GM19351 (cell line): Measurements from ENCODE around the gene HDAC10.

Source experiments
- ATAC-seq: cut with Tn5 transposase; IDR thresholded peaks from one replicate; pipeline ENCODE4 v1.9.1; 2021; ENCODE audit warnings: mild to moderate bottlenecking, moderate library complexity; ENCODE audit not compliant: unreplicated experiment

HDAC10 gene

DNA sequence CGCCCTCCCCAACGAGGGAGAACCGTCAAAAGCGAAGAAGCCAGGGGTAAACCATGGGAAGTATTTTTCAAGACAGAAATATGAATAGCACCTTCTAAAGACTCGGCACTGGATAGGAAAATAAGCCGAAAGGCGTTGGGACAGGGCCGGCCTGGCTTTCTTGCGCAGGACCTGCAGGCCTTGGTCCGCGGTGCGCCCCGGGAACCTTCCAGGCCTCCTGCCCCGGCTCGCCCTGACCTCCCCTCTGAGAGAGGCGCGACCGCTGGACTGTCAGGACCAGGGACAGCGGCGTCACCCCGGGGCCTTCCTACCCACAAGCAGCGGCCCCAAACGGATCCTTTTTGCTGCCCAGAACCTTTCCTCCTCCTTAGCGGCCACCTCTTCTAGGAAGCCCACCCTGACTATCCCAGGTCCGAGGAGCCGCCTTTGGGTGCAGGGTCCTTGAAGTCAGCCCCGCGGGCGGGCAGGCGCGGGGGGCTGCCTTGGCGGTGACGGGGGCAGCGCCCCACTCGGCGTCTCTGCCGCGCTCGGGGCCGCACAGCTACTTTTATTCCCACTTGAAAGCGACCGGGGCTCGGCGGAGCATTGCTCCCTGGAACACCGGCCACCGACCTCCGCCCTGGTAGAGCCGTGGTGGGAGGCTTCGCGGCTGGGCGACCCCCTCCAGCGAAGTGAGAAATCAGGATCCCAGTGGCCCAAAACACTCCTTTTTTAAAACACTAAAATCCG, 19.8 kb upstream of the HDAC10 start:
- no peak for ATAC-seq

DNA sequence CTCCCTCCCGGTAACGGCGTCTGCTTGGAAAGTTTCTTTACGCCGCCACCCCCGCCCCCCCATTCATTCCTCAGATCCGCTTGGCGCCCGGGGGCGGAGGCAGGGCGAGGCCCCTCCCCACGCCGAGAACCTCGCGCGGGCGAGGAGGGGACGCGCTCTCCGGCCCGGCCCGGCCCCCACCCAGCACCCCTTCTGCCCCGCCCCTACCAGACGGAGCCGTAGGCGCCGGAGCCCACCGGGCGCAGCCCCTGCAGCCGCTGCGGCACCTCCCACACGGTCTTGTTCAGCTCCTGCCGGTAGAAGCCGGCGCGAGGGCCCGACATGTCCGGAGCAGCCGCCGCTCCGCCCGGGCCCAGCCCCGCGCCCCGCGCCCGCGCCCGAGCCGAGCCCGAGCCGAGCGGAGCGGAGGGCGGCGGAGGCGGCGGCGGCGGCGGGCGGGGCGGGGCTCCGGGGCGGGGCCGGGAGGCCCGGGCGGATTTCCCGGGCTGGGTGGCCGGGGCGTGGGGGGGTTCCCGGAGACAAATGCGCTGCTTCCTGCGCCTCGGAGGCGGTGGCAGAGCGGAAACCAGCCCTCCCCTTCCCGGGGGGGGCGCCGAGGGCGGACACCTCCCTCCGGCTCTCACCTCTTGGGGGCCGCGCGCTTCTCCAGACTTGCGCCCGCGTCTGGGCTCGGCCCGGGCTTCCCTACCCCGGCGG, 19.1 kb upstream of the HDAC10 start, which contains the start of gene MAPK11:
TSS of gene MAPK11 (minus strand) at position 411 of the 696 bp plus-strand sequence. CDS start at position 323, 88 bp downstream.
- ATAC-seq, result no peak

DNA sequence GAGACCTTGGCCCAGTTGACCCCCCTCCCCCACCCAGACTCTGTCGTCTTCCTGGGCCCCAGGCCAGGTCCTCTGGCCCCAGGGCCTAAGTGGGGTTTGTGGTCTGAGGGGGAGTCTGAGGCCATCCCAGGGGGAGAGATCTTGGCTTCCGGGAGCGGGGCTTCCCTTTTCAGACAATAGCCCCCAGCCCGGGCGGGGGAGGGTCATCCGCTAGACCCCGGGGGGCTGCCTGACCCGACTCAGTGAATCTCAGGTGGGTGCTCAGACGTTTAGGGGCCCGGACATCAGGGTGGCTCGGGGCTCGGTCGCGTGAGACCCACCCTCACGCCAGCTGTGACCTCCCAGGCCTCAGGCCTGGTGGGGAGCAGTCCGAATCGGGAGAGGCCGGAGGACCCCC, 18.5 kb upstream of the HDAC10 start:
- no peak for ATAC-seq

DNA sequence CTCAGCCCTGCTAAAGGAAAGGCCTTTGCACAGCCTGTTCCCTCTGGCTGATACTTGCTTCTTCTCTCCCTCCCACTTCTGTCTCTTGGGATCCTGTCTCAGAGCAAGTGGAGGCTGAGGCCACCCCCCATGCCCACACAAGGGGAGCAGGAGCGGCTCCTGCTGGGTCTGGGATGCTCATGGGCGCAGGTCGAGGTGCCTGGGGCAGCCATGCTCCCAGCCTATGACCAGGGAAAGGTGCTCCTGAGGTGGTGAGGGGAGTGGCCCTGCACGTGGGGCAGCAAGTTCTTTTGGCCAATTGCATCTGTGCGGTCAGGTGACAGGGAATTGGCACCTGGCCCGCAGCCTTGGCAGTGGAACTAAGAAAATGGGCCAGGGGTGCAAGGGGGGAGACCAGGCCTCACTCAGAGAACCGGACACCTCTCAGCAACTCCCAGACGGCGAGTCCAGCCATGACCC, 17.6 kb upstream of the HDAC10 start:
- ATAC-seq, result no peak

DNA sequence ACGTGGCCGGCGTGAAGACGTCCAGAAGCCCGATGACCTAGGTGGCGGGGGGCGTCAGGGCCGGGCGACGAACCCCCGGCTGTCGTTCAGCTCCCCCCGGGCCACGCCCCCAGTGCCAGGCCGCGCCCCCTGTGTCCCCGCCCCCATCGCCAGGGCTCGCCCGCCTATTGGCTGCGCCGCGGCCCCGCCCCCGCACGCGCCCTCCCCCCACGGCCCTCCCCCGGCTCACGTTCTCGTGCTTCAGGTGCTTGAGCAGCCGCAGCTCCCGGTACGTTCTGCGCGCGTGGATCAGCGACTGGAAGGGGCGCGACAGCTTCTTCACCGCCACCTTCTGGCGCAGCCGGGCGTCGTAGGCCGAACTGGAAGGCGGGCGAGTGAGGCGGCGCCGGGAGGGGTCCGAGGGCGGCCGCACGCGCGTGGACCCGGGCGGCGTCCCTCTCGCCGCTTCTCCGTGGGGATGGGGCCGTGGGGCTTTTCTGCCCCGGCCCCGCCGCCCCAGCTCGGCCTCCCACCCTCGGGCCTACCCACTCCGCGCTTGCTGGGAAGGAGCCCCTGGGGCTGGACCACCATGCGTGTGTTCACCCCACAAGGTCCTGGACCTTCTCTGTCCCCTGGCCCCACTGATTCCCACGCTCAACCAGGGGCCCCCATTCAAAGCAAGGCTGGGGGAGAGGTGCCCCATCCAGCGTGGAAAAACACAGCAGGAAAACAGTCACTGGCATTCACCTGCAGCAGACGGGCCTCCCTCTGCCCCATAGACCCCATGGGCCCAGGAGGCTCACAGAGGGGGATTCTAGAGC, 16.7 kb upstream of the HDAC10 start:
- ATAC-seq, result no peak

DNA sequence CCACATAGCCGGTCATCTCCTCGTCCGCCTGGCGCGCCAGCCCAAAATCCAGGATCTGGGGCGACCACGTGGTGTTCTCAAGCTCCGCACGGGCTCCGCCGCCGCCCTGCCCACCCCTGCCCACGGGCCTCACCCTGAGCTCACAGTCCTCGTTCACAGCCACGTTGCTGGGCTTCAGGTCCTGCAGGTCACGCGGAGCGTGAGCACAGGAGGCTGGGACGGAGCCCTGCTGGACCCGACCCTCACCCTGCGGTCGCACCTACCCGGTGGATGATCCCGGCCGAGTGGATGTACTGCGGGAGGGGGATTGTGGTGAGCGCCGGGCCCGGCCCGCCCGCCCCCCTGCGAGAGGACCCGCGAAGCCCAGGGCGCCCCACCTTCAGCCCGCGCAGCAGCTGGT, 15.9 kb upstream of the HDAC10 start:
- ATAC-seq, result no peak

DNA sequence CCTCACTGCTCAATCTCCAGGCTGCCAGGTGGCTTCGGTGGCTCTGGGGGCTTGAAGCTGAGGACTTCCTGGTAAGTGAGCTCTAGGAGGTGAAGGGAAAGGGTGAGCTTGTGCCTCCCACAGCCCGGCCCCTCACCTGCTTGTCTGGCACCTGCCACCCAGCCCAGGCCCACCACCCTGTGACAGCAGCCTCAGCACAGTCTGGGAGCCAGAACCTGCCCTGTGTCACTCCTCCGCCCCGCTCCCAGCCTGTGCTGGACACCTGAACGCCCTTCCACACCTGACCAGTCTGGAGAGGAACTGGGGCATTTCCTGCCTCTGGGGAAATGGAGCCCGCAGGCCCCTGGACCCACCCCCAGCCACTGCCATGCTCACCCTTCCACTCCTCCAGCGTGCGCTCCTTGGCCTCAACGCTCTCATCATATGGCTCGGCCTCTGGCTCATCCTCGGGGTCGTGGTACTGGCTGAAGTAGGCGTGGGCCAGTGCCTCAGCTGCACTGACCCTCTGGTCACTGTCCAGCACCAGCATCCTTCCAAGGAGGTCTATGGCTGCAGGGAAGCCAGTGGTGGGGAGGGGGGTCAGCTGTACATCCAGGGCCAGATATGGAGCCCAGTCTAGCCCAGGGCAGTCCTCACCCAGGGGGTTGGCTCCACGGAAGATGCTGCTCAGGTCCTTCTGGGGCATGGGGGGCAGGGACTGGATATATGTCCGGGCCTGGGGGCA, 14.0 kb upstream of the HDAC10 start:
- no peak for ATAC-seq

DNA sequence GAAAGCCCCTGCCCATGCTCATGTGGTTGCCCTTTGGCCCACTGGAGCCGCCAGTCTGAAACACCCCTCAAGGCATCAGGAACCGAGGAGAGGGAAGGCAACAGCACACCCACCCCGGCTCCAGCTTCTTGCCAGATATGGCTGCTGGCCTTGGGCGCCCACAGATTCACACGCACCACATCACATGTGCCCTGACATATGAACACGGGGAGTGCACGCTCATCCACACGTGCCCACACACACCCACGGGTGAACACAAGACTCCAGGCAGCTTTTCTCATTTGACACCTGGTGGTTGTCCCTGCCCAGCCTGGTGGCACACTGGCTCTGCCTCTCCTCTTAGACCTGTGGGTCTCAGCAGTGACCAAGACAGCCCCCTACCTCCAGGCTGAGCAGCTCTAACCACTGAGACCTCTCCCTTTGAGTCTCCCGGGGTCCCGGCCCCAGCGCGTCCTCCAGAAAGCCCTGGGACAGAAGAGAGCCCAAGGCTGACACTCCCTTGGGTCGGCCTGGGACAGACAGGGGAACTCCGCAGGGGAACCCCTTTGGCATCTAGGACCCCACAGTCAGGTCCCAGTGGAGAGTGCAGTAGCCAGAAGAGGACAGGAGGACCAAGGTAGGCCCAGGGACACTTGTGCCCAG, 13.2 kb upstream of the HDAC10 start:
- ATAC-seq, result no peak

DNA sequence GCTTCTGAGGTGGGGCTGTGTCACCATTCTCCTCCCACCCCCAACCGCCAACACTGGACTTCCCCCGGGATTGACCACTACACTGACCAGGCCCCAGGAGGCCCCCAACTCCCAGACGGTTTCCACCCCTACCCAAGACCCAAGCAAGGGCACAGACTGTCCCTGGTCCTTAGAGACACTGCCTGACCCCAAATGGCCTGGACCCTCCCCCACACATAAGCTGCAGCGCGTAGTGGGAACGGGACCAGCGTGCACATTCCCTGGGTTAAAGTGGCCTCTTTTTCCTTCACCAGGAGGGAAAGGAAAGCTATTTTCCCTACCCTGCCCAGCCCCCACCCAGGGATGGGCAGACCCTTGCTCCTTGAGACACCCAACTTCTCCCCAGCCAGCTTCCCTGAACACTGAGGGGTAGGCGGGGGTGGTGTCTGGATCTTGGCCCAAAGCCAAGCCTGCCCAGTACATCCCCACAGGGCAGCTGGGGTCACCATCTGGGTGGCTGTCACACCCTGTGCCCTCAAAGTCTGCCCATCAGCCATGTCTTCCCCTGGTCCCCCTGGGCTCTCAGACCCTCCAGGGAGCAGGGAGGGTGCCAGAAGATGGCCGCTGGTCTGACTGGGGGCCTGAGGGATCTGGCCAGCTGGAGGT, 12.0 kb upstream of the HDAC10 start:
- ATAC-seq, result no peak

DNA sequence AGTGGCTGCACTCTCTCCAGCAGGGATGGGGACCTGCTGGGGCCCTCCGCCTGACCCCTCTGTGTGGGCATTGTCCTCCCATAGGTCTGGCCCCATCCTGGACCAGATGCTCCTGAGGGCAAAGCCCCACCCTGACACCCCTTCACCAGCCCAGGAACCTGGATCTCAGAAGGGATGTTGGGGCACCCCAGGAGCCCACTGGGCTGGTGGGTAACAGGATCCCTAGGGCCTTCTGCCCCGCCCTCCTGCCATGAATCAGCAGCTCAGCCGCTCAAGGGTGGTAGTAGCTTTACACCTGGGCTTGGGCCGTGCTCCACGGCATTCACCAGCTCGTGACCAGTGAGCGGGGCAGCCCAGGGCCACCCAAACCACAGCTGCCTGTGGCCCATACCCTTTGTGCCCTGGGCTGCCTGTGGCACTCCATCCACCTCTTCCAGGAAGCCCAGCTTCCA, 11.4 kb upstream of the HDAC10 start:
- ATAC-seq, result no peak

DNA sequence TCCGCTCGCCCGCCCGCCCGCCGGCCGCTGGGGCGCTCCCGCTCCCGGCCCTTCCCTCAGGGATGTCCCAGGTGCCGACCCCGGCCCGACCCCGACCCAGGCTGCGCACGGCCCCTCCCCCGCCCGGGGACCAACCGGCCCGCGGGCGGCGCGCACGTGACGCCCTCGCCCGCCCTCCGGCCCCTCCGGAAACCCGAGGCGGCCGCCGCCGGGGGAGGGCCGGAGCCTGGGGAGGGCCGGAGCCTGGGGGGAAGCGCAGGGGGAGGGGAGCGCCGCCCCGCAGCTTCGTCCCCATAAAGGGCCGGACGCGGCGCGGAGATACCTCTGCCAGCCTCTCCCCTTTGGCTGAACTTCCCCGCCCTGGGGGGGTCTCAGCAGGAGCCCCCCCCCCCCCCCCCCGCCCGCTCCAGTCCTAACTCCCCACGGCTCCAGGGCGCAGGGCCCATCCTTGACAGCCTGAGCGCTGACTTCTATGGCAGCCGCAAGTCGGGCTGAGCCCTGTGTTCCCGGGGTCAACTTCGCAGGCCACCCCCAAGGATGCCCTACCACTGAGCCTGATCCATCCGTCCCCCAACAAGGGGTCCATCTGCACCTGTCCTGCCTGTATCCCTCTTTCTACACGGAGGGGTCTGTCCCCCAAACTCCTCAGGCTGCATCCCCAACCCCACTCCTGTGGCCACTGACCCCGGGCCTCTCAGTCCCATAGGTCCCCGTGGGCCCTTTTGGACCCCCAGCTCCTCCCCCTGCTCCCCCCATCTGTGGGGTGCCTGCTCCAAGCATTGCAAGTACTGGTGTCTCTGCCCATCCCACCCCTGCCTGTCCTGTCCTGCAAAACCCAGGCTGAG, 10.8 kb upstream of the HDAC10 start, which contains the start of gene MAPK12:
TSS of gene MAPK12 (minus strand) at position 69 of the 845 bp plus-strand sequence. CDS start 174 bp downstream, outside the sequence.
- no peak for ATAC-seq

DNA sequence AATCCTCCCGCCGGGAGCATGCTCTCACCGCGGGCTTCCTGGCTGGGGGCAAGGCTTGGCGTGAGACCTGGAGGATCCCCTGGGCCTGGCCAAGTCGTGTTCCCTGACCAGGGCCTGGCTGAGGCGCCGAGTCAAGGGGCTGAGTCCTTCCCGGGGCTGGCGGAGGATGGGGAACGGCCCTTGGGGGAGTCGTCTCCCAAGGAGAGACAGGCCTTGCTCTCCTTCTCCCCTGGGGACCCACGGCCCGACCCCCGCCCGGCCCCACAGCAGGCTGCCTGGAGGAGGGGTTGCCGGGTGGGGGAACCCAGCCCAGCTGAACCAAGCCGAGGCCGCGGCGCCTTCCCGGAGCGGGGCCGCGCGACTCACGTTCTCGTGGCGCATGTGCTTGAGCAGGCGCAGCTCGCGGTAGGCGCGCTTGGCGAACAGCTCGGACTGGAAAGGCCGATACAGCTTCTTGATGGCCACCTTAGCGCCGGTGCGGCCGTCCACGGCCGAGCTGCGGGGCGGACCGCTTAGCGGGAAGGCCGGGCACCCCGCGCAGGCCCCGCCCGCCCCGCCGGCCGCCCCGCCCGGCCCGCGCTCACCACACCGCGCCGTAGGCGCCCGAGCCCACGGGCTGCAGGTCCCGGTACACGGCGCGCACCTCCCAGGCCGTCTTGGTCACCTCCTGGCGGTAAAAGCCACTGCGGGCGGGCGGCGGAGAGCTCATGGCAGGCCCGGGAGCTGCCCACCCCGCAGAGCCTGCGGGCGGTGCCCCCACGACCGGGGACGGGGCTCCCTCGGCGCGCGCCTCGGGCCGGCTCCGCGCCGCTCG, 9.9 kb upstream of the HDAC10 start:
- ATAC-seq, result no peak

DNA sequence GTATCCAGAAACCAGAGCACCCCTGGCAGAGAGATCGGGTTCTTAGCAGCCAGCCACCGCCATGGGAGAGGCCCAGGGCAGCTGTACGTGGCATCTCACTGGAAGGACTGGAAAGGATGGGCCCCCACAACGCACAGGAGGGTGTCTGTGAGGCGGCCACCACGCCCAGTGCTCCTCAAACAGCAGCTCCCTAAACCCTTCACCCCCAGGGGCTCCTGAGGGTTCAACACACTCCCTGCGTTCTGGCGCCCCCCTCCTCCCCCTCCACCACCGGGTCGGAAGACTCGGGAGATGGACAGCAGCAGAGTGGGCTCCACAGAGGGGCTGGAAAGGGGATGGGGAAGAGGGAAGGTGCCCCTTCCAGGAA, 9.4 kb upstream of the HDAC10 start:
- ATAC-seq, result no peak

DNA sequence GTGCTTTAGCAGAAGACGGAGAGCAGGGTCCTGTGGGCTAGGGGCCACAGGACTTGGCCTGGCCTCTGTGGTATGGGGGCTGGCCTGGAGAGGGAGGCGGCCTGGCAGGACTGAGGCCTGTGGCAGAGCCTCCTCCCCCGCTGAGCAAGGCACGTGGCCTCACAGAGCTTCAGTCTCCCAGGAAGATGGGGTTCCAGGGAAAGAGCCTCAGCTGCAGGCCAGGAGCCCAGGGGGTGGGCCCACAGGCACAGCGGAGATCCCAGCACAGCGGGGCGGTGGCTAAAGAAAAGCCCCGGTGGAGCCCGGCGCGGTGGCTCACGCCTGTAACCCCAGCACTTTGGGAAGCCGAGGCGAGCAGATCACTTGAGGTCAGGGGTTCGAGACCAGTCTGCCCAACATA, 8.2 kb upstream of the HDAC10 start:
- no peak for ATAC-seq

DNA sequence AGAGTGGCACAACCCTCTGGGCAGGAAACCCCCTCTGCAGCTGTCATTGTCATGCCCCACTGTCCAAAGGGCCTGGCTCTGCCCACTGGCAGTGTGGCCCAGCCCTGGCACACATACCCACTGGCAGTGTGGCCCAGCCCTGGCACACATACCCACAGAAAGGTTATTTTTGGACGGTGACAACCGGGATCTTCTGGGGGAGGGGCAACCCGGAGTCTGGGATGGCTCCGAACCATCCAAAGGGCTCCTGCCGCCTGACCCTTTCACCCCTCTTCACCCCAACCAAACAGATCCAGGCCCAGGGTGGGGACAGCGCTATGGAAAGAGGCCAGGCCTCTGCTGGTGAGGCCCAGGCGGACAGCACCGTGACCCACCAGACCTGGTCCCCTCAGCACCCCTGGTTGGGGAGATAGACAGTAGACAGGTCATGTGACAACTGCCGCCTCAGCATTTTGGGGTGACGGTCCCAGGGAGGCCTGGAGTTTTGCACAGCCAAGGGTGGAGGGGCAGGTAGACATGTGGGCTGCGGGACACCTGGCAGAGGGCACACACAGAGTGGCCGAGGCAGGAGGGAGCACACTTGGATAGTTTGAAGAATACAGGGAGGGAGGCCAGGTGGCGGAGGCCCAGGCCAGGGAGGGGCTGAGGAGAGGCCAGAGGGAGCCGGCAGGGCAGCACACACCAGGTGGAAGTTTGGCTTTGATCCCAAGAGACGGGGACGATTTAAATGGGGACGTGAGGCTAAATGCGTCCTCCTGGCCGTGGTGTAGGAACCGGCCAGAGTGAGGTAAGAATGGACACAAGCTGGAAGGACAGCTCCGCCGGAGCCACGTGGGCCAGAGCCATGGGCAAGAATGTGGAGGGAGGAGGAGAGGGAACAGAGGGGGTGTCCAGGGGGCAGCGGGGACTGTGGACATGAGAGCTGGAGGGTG, 7.6 kb upstream of the HDAC10 start:
- ATAC-seq, result no peak

DNA sequence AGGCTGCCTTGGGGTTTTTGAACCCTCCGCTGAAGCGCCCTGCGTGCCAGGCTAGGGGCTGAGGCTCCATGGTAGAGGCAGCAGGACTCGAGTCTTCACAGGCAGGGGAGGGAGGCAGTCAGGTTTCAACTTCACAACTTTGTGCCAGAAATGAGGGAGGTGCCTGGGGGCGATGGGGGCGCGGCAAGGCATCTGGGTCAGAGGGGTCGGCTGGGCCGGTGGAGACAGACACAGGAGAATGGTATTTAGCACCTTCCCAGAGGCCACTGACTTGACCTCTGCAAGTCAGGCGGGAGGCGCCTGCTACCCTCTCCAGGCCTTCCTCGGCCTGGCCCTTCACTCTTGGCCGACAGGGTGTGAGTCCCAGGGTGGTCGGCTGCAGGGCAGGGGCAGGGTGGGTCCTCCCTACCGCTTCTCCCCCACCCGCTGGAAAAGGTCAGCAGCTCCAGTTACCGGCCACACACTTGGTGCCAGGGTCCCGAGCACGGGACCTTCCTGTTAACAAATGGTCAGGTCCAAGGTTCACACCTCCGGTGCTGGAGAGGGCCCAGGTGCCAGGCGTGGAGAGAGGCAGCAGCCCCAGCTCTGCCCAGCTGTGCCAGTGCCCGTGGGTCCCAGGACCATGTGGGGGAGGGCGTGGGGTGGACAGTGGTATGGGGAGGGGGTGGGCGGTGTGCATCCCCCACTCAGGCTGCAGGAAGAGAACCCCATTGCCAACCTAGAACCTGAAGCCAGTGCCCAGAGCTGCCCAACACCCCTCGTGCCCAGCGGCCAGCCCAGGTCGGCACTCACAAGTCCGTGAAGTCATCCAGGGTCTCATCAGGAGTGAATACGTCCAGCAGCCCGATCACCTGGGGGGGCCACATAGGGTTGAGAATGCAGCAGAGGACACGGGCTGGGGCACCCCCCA, 6.6 kb upstream of the HDAC10 start:
- no peak for ATAC-seq
